ENCODE results near the gene ZNF618.

Gene ZNF618

DNA sequence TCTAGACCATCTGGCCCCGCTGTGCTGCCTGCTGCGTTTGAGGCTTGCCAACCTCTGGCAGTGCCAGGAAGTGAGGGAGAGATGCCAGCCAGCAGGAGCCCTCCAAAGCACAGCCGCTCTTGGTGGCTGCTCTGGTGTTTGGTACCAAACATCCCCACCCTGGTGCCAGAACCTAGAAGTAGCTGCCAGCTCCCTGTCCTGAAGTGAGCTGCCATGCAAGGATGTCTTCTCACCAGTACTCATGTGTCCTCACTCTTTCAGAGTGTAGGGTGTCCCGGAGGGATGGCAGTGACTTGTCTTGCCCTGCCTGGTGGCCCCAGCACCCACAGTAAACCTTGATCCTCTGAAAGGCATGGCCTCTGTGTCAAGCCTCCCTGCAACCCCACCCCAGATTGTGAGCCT is 158.6 kb downstream of the ZNF618 start:
- TF ChIP-seq, protein P1, sequence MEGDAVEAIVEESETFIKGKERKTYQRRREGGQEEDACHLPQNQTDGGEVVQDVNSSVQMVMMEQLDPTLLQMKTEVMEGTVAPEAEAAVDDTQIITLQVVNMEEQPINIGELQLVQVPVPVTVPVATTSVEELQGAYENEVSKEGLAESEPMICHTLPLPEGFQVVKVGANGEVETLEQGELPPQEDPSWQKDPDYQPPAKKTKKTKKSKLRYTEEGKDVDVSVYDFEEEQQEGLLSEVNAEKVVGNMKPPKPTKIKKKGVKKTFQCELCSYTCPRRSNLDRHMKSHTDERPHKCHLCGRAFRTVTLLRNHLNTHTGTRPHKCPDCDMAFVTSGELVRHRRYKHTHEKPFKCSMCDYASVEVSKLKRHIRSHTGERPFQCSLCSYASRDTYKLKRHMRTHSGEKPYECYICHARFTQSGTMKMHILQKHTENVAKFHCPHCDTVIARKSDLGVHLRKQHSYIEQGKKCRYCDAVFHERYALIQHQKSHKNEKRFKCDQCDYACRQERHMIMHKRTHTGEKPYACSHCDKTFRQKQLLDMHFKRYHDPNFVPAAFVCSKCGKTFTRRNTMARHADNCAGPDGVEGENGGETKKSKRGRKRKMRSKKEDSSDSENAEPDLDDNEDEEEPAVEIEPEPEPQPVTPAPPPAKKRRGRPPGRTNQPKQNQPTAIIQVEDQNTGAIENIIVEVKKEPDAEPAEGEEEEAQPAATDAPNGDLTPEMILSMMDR (IDR thresholded peaks at IDR 0.05; ENCODE audit: extremely low read depth, missing control alignments) = no peak
- no peak for DNase-seq (ENCODE audit: low spot score)

DNA sequence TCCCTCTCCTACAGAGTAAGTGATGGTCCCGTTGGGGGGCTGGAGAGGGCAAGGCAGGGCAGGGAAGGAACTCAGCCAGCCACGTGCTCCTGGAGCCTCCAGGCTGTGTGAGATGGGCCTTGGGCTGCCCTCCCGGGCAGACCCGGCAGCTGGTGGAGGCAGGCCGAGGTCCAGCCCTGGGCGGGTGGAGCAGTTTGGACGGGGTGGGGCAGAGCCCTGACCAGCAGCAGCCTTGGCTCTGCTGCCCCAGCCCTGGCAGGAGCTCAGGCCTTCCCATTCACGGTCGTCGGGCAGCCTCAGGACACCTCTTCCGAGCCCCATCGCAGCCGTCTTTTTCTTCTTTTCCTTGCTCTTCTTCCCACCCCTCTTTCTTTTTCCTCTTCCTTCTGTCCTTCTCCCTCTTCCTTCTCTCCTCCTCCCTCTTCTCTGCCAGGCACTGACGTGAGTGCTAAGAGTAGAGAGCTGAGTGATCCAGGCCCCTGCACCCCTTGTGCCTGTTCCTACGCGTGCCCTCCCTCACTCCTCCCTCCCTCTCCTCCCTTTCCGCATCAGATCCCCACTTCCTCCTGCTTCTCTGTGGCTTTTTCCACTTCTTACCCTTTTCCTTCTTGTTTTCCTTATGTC is 159.2 kb downstream of the ZNF618 start:
- no peak for DNase-seq (ENCODE audit: low spot score)
- TF ChIP-seq, protein P1 (IDR thresholded peaks at IDR 0.05; ENCODE audit: extremely low read depth, missing control alignments) = no peak

DNA sequence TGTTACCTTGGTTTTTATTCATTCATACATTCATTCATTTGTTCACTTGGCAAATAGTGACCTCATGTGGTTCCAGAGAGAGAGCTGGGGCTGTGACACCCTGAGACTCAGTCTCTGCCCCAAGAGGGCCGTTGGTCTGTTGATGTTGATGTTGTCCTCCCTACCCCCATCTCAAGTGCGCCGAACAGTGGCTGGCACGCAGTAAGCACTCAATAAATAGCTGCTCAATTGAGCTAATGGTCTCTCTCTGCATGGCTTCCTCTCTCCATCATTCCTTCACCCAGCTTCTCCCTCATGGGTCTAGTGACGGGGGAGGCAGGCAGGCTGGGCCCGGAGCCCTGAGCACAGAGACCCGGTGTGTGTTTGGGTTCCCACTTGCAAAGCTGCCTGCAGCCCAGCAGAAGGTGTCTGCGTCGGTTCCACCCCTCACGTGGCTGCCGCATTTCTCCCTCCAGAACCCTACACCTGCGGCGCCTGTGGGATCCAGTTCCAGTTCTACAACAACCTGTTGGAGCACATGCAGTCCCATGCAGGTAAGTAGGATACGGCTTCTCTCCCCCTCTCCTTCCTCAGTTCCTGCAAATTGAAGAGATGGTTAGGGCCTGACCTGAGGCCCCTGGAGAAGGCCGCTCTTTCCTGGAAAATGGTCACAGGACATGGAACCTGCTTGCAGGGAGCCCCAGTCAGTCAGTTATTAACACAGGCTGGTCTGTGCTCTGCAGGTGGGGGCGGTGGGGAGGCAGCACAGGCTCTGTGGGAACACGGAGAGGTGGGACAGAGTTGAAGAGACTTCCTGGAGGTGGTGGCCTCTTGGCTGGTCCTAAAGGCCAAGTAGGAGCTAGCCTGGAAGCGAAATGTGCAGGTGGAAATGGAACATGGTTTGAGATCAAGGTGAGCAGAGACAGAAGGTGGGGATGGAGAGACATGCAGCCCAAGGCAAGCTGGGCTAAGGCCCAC is 160.0 kb downstream of the ZNF618 start:
- TF ChIP-seq, protein P1 (IDR thresholded peaks at IDR 0.05; ENCODE audit: extremely low read depth, missing control alignments) = no peak
- no peak for DNase-seq (ENCODE audit: low spot score)

DNA sequence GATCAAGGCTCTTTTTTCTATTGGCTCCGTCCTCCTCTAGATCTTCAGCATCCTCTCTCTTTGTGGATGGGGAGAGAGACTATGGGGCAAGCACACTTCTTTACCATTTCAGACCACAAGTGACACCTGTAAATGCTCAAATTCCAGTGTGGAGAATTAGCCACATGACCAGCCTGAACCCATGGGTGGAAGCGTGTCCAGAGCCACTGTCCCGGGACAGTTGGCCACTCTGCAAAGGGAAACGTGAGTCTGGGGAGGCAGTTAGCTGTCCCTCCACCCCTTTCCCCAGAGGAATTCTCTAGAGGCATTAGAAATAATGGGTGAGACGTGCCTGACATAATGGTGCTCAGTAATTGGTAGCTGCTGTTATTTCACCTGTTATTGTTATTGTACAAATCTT is 161.1 kb downstream of the ZNF618 start:
- TF ChIP-seq, protein P1 (IDR thresholded peaks at IDR 0.05; ENCODE audit: extremely low read depth, missing control alignments) = no peak
- no peak for DNase-seq (ENCODE audit: low spot score)

DNA sequence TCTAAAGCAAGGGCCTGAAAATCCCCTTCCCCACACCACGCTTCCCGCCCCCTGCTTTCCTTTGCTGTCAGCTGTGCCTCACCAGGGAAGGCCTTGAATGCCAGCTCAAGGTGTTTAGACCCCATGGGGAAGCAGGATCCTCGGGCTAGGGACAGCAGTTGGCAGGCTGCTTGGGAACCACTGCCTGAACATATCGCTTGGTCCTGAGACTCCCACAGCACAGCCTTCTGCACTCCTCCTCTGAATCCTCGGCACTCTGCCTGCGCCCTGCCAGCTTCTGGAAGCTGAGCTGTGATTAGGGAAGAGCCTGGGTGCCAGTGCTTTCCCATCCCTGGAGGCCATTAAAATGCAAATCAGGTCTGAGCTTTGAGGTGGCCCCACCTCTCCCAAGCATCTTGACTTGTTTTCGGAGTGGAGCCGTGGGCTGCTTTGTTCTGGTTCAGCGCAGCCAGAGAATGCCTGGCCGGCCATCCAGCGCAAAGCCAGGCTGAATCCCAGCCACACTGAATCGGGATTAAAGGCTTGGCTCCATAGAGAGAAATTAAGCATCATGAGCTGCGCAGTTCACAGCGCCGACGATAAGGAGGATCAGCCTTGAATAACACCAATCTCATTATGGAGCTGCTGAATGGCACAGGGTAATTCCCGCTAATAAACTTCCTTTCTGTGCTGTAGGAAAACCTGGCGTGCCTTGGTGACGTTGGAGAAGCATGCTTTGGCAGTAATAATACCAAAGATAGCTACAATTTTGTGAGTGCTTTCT is 162.0 kb downstream of the ZNF618 start:
- DNase-seq (ENCODE audit: low spot score) = no peak
- TF ChIP-seq, protein P1 (IDR thresholded peaks at IDR 0.05; ENCODE audit: extremely low read depth, missing control alignments) = no peak

DNA sequence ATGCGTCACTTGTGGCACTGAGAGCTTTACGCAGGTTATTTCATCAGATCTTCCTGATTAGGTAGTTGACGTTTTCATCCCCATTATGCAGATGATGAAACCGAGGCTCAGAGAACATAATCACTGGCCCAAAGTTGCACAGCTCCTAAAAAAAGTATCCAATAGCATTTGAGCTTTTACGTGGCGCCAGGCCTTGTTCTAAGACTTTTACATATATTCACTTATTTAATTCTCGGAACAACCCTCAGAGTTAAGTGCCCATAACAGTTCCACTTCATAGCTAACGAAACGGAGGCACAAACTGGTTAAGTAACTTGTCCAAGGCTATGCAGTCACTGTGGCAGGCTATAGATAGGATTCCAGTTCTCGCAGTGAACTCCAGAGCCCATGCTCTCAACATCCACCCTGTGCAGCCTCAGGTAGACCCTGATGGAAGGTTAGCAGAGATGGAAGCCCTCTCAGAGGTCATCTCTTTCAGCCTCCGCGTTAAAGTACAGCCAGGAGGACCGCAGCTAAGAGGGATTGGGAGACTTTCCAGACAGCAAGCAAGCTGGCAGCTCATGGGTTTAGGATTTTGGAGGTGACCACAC is 162.7 kb downstream of the ZNF618 start:
- TF ChIP-seq, protein P1 (IDR thresholded peaks at IDR 0.05; ENCODE audit: extremely low read depth, missing control alignments) = no peak
- no peak for DNase-seq (ENCODE audit: low spot score)

Measured in GM20000 (cell line).